IPS-20b (cell line): ENCODE results near the gene NLRP7.
"Not testable (repeated sequence)": the region's sequence is repeated elsewhere in the genome, so short reads cannot be mapped to it uniquely, and the experiment has no call there.

Source experiments
- H3K27ac ChIP-seq: one replicate; pipeline ENCODE4 v1.5.1; 2013; ENCODE audit warnings: low read length
- H3K27me3 ChIP-seq: 2 replicates; pipeline ENCODE4 v1.6.1; 2013; ENCODE audit warnings: mild to moderate bottlenecking, low read length, inconsistent platforms; ENCODE audit not compliant: insufficient read depth
- H3K36me3 ChIP-seq: 2 replicates; pipeline ENCODE4 v1.6.1; 2013; ENCODE audit warnings: low read depth, mild to moderate bottlenecking, inconsistent platforms, low read length, moderate library complexity; ENCODE audit not compliant: insufficient read depth
- H3K4me1 ChIP-seq: 2 replicates; pipeline ENCODE4 v1.6.1; 2013; ENCODE audit warnings: mild to moderate bottlenecking, control low read depth, inconsistent platforms, low read length, moderate library complexity; ENCODE audit not compliant: insufficient read depth
- H3K4me3 ChIP-seq: 2 replicates; pipeline ENCODE4 v1.5.1; 2013; ENCODE audit warnings: mild to moderate bottlenecking, low read length, inconsistent platforms
- H3K9ac ChIP-seq: 2 replicates; pipeline ENCODE4 v1.6.1; 2013; ENCODE audit warnings: low read depth, mild to moderate bottlenecking, inconsistent platforms, low read length, moderate library complexity
- H3K9me3 ChIP-seq: 2 replicates; pipeline ENCODE4 v1.6.1; 2013; ENCODE audit warnings: mild to moderate bottlenecking, low read depth, low read length, inconsistent platforms; ENCODE audit not compliant: insufficient read depth

The NLRP7 gene

DNA sequence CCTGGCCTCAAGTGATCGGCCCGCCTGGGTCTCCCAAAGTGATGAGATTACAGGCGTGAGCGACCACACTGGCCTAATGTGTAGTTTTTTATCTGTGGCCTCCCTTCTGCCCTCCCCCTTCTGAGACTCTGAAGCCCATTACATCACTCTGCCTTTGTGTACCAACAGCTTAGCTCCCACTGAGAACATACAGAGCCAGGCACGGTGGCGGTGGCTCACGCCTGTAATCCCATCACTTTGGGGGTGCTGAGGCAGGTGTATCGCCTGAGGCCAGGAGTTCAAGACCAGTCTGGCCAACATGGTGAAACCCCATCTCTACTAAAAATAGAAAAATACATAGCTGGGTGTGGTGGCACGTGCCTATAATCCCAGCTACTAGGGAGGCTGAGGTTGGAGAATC lies 28.8 kb downstream of the NLRP7 start:
- Histone ChIP-seq H3K4me3 (no peak overlapping the region), H3K4me1 (no peaks in the 10 kb centered on the region), H3K27me3 (no peaks in the 10 kb centered on the region), H3K36me3 (no peaks in the 10 kb centered on the region), H3K27ac (no peak overlapping the region), H3K9me3 (no peaks in the 10 kb centered on the region), H3K9ac (no peak overlapping the region)

DNA sequence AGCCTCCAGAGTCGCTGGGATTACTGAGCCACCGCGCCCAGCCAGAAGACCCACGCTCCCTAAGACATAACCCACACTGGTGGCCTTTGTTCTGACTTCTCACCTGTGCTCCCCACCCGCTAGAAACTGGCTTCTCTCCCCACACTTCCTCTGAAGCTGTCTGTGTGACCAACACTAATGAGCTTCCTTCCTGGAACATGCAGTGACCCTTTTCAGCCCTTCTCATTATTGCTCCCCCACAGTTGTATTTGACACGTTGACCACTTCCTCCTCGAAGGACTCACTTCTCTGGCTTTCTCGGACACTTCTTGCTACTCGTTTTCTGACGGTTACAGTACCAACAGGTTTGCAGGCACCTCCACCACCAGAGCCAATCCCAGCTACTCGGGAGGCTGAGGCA lies 30.5 kb downstream of the NLRP7 start:
- no peaks in the 10 kb centered on the region for H3K36me3 ChIP-seq
- H3K4me1 ChIP-seq: no peaks in the 10 kb centered on the region
- no peak overlapping the region for H3K4me3 ChIP-seq
- no peak overlapping the region for H3K9ac ChIP-seq
- no peaks in the 10 kb centered on the region for H3K9me3 ChIP-seq
- H3K27me3 ChIP-seq: no peaks in the 10 kb centered on the region
- no peak overlapping the region for H3K27ac ChIP-seq

DNA sequence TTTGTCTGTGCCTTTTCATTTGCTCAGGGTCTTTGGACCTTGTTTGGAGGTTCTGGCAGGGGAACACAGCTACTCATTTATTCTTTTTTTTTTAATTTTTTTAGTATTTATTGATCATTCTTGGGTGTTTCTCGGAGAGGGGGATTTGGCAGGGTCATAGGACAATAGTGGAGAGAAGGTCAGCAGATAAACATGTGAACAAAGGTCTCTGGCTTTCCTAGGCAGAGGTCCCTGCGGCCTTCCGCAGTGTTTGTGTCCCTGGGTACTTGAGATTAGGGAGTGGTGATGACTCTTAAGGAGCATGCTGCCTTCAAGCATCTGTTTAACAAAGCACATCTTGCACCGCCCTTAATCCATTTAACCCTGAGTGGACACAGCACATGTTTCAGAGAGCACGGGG lies 39.4 kb downstream of the NLRP7 start:
- not testable (repeated sequence) for H3K4me1 ChIP-seq, H3K36me3 ChIP-seq, H3K9ac ChIP-seq, H3K27me3 ChIP-seq, H3K27ac ChIP-seq, H3K4me3 ChIP-seq, H3K9me3 ChIP-seq

DNA sequence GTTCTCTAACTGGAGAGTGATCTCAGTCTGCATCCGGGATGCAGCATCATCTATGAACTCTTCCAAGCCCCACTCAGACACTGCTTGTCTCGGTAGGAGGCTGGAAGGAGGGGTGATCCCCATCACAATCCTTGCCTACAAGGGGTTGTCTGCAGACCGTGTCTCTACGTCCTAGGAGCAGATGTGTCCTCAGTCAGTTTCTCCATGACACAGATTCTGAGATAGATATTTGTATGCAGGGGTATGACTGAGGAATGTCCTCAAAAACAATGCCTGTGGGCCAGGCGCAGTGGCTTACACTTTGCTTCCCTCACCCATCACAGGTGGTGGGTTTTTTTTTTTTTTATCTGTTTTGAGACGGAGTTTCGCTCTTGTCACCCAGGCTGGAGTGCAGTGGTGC lies 40.5 kb downstream of the NLRP7 start:
- Histone ChIP-seq H3K4me1 (no peaks in the 10 kb centered on the region), H3K4me3 (no peak overlapping the region), H3K9me3 (no peaks in the 10 kb centered on the region), H3K36me3 (no peaks in the 10 kb centered on the region), H3K27me3 (no peaks in the 10 kb centered on the region), H3K9ac (no peak overlapping the region), H3K27ac (no peak overlapping the region)

DNA sequence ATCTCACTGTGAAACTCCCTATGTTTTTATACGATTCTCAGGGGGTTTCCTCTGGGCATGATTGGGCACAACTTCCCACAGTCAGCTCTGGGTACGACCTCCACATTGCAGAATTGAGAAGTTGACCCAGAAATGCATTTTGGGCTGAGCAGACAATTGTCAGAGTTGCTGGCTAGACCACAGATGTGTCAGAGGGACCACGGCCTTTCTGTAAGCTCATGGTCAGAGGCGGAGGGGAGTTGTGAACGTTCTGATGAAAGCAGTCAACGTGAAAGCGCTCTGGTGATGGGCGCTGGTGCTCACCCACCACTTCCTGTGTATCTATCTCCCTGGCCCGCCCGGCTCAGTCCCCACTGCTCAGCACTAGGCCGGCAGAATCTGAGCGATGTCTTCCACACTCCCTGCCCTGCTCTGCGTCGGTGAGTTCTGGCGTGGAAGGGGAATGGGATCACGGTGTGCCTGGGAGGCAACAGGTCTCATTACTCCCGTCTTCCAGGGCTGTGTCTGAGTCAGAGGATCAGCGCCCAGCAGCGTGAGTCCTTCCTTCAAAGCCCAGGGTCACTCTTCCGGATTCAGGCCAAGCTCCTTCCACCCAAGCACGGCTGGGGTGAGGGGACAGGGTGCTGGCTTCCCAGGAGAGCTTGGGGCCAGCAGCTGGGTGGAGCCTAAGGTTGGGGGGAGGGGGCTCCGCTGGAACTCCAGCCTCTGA lies 41.4 kb downstream of the NLRP7 start, which contains the start of gene NCR1:
Gene NCR1, plus strand, starts transcription at position 346 of the 709 bp plus-strand sequence. Its CDS starts 40 bp downstream, at position 386.
- no peak within 1 kb of the TSS for H3K9ac ChIP-seq
- no peaks in the 10 kb centered on the region for H3K9me3 ChIP-seq
- no peaks in the 10 kb centered on the region for H3K27me3 ChIP-seq
- H3K36me3 ChIP-seq: no peaks in the 10 kb centered on the region
- H3K27ac ChIP-seq: no peak within 1 kb of the TSS
- no peaks in the 10 kb centered on the region for H3K4me1 ChIP-seq
- H3K4me3 ChIP-seq: no peak within 1 kb of the TSS

DNA sequence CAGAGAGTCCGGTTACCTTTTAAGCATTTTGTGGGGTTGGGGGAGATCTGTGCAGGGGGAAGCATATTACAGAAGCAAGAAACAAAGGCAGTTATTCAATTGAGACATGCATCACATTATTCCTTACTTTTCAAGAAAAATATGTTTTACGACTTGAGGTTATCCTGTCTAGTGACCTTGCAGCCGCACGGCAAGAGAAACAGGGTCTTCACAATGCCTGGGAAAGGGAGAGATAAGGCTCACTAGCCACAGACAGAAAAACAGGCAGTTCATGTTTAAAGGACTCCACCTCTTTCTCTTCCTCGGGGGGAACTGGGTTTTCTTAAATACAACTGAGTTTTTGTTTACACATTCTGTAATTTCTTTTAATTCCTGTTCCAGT lies 41.9 kb downstream of the NLRP7 start:
- H3K4me1 ChIP-seq: no peaks in the 10 kb centered on the region
- no peak overlapping the region for H3K9ac ChIP-seq
- no peak overlapping the region for H3K4me3 ChIP-seq
- H3K9me3 ChIP-seq: no peaks in the 10 kb centered on the region
- H3K27ac ChIP-seq: no peak overlapping the region
- no peaks in the 10 kb centered on the region for H3K27me3 ChIP-seq
- H3K36me3 ChIP-seq: no peaks in the 10 kb centered on the region

DNA sequence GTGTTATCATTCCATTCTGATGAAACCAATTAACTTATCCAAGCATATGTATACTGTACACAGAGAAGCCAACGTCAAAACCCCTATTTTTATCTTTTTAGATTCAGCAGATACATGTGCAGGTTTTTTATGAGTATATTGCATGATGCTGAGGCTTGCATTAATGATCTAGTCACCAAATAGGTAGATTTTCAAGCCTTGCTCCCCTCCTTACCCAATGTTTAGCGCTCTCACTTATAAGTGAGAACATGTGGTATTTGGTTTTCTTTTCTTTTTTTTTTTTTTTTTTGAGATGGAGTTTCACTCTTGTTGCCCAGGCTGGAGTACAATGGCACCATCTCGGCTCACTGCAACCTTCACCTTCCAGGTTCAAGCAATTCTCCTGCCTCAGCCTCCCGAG lies 43.1 kb downstream of the NLRP7 start:
- not testable (repeated sequence) for H3K9me3 ChIP-seq, H3K4me1 ChIP-seq, H3K27me3 ChIP-seq, H3K27ac ChIP-seq, H3K9ac ChIP-seq, H3K36me3 ChIP-seq, H3K4me3 ChIP-seq

DNA sequence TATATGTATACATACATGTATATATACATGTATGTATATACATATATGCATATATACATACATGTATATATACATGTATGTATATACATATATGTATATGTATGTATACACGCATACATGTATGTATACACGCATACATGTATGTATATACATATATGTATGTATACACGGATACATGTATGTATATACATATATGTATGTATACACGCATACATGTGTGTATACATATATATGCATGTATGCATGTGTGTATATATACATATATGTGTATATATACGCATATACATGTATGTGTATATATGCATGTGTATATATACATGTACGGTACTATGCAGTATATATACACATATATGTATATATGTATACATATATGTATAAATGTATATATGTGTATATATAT lies 44.0 kb downstream of the NLRP7 start:
- no peak overlapping the region for H3K4me3 ChIP-seq
- H3K36me3 ChIP-seq: no peaks in the 10 kb centered on the region
- no peak overlapping the region for H3K9ac ChIP-seq
- H3K9me3 ChIP-seq: no peaks in the 10 kb centered on the region
- no peaks in the 10 kb centered on the region for H3K4me1 ChIP-seq
- no peak overlapping the region for H3K27ac ChIP-seq
- H3K27me3 ChIP-seq: no peaks in the 10 kb centered on the region

DNA sequence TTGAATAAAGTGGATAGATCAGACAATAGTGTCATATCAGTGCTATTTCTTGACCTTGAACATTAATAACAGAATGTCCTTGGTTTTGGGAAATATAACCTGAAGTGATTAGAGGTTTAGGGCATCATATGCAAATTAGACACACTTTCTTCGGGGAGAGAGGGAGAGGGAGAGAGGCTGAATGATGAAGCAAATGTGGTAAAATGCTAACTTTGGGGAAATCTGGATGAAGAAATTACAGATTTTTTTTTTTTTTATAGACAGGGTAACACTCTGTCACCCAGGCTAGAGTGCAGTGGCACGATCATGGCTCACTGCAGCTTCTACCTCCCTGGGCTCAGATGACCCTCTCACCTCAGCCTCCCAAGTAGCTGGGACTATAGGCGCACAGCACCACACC lies 45.3 kb downstream of the NLRP7 start:
- no peak overlapping the region for H3K9ac ChIP-seq
- no peaks in the 10 kb centered on the region for H3K27me3 ChIP-seq
- no peaks in the 10 kb centered on the region for H3K36me3 ChIP-seq
- no peaks in the 10 kb centered on the region for H3K4me1 ChIP-seq
- no peak overlapping the region for H3K4me3 ChIP-seq
- no peaks in the 10 kb centered on the region for H3K9me3 ChIP-seq
- H3K27ac ChIP-seq: no peak overlapping the region

DNA sequence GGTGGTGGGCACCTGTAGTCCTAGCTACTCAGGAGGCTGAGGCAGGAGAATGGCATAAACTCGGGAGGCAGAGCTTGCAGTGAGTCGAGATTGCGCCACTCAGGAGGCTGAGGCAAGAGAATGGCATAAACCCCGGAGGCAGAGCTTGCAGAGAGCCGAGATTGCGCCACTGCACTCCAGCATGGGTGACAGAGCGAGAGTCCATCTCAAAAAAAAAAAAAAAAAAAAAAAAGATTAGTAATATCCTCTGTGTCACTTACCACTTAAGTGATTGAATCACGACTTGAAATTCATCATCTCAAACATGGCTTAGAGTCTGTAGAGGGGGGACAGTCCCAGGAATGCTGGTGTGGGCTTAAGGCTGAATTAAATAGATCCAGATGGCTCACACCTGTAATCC lies 46.2 kb downstream of the NLRP7 start:
- H3K36me3 ChIP-seq, H3K4me1 ChIP-seq, H3K9ac ChIP-seq, H3K27me3 ChIP-seq, H3K9me3 ChIP-seq, H3K4me3 ChIP-seq, H3K27ac ChIP-seq: not testable (repeated sequence)

DNA sequence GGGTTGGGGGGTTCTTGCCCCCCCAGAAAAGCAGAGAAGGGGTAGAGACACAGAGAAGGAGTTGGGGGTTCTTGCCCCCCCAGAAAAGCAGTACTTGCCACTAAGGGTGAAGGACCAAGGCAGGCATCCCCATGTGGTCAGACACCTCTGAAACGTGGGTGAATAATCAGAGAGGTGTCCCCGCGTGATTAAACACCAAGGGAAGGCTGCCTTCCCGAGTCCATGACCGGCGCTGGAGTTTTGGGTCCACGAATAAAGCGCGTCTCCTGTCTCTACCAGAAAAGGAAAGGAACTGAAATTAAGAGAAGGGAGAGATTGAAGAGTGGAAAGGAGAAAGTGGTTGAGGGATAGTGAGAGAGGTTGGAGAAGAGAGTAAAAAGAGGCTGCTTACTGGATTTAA lies 47.7 kb downstream of the NLRP7 start:
- not testable (repeated sequence) for H3K27ac ChIP-seq, H3K9me3 ChIP-seq, H3K27me3 ChIP-seq, H3K9ac ChIP-seq, H3K4me3 ChIP-seq, H3K4me1 ChIP-seq, H3K36me3 ChIP-seq

DNA sequence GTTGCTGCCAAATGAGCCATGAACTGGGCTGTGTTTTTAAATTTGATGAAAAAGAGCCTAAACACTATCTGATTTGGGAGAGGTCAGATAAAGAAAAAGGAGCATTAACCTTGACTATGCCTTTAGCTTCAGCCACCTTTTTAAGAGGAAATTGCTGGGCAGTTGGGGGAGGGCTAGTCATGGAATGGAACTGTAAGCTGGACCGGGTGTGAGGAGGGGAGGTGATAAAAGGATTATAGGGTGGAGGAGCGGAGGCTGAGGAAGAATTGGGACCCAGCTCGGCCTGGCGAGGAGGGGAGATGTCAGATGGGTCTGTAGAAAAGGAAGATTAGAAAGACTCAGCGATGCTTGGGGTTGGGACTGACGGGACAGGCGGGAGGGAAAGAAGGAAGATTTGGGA lies 48.6 kb downstream of the NLRP7 start:
- H3K4me1 ChIP-seq, H3K27me3 ChIP-seq, H3K4me3 ChIP-seq, H3K9ac ChIP-seq, H3K9me3 ChIP-seq, H3K36me3 ChIP-seq, H3K27ac ChIP-seq: not testable (repeated sequence)

DNA sequence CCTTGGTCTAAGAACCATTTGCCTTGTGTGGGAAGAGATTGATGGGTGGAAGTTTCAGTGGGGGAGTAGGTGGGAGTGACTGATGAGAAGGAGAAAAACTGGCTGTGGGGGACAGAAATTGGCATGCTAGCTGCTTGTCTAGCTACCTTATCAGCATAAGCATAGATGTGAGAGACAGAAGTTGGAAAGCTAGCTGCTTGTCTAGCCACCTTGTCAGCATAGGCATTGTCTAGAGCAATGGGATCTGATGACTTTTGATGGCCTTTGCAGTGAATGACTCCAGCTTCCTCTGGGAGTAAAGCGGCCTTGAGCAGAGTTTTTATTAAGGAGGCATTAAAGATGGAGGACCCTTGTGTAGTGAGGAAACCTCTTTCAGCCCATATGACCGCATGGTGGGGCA lies 51.3 kb downstream of the NLRP7 start:
- peaks cover 4% of the 10 kb centered on the region for H3K4me1 ChIP-seq
- H3K27me3 ChIP-seq: no peaks in the 10 kb centered on the region
- no peak overlapping the region for H3K4me3 ChIP-seq
- no peak overlapping the region for H3K9ac ChIP-seq
- H3K9me3 ChIP-seq: no peaks in the 10 kb centered on the region
- no peaks in the 10 kb centered on the region for H3K36me3 ChIP-seq
- no peak overlapping the region for H3K27ac ChIP-seq
